Endodermal cell (in vitro differentiated cells): ENCODE data around the gene PDGFC. TPM values are rescaled to one million over a fixed set of nuclear protein-coding genes. Genes with fewer than 3 reads are reported as not detected.

Source experiments
- DNase-seq: peaks from one replicate; pipeline ENCODE4 v3.0.0-alpha.2; 2017
- H3K27ac ChIP-seq: 2 replicates; pipeline ENCODE4 v1.5.1; 2013; ENCODE audit warnings: mild to moderate bottlenecking, low read depth, low read length, moderate library complexity
- H3K27me3 ChIP-seq: 2 replicates; pipeline ENCODE4 v1.6.1; 2013; ENCODE audit warnings: mild to moderate bottlenecking, low read length, moderate library complexity; ENCODE audit not compliant: insufficient read depth, control insufficient read depth, poor library complexity, severe bottlenecking
- H3K36me3 ChIP-seq: 2 replicates; pipeline ENCODE4 v1.7.0; 2013; ENCODE audit warnings: mild to moderate bottlenecking, low read length, moderate library complexity; ENCODE audit not compliant: control insufficient read depth, insufficient read depth
- H3K4me1 ChIP-seq: one replicate; pipeline ENCODE4 v1.7.0; 2013; ENCODE audit warnings: low read length; ENCODE audit not compliant: control insufficient read depth, insufficient read depth
- H3K4me3 ChIP-seq: 2 replicates; pipeline ENCODE4 v1.5.1; 2013; ENCODE audit warnings: mild to moderate bottlenecking, low read length, moderate library complexity
- H3K9ac ChIP-seq: 2 replicates; pipeline ENCODE4 v1.6.1; 2013; ENCODE audit warnings: mild to moderate bottlenecking, low read length, moderate library complexity; ENCODE audit not compliant: poor library complexity, severe bottlenecking; ENCODE audit errors: extremely low read depth
- H3K9me3 ChIP-seq: 2 replicates; pipeline ENCODE4 v1.6.1; 2013; ENCODE audit warnings: mild to moderate bottlenecking, low read length, moderate library complexity; ENCODE audit not compliant: control insufficient read depth
- H3K27ac Mint-ChIP-seq: 2 replicates; pipeline ENCODE4 v1.8.0; 2020; ENCODE audit warnings: mixed read lengths
- H3K27me3 Mint-ChIP-seq: 2 replicates; pipeline ENCODE4 v1.8.0; 2021; ENCODE audit warnings: mild to moderate bottlenecking, mixed read lengths; ENCODE audit not compliant: insufficient read depth
- H3K36me3 Mint-ChIP-seq: 2 replicates; pipeline ENCODE4 v1.8.0; 2020; ENCODE audit warnings: low read depth, mixed read lengths
- H3K4me1 Mint-ChIP-seq: 2 replicates; pipeline ENCODE4 v1.8.0; 2020; ENCODE audit warnings: mixed read lengths
- H3K4me3 Mint-ChIP-seq: 2 replicates; pipeline ENCODE4 v1.8.0; 2020; ENCODE audit warnings: mild to moderate bottlenecking, moderate library complexity, mixed read lengths
- H3K9me3 Mint-ChIP-seq: 2 replicates; pipeline ENCODE4 v1.8.0; 2020; ENCODE audit warnings: mild to moderate bottlenecking, mixed read lengths
- CTCF ChIP-seq: fragments of 200-600 bp; sonication (generic); conservative IDR thresholded peaks from 2 replicates; pipeline ENCODE4 v1.5.0; 2021; ENCODE audit warnings: antibody characterized with exemption, mild to moderate bottlenecking
- WGBS, 2 experiments: methylation state at CpG; one replicate each; pipeline versions ENCODE4 v1.1.5 to v1.1.7; 2013; ENCODE audit warnings: missing lambda C conversion rate in 2 of 2, mixed read lengths in 1 of 2; ENCODE audit not compliant: insufficient coverage in 1 of 2, insufficient read length in 1 of 2; 5-methylcytosine and 5-hydroxymethylcytosine counted together
- total RNA-seq, 2 donors: library from RNA; stranded (reverse); fragmentation: NEBNext Ultra II Directional in 1 of 2; extraction: Animal tissue kit (Norgen Biotek cat#: 25700) in 1 of 2; gene quantifications; 2 replicates in 1 of 2; 3 replicates in 1 of 2; pipeline ENCODE4 v1.2.1, GENCODE V29; 2021

PDGFC gene
- total RNA-seq, 2 donors from 2014 or later, result 5.5 to 6.8 TPM

DNA sequence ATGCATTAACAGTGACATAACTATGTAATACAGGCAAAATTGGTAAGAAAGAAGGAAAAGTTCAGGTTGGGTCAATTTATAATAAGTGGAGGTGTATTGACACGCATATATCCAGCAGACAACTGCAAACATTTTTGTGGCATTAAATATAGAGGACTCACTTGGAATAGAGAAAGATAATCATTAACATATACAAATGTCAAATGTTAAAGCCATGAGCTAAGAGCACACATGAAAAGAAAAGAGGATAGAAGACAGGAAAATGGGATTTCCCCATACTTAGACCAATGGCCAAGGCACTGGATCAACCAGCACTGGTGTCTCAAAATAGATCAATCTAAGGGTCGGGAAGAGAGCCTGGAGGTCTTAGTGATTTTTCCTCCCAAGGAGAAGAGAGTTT lies 187.6 kb downstream of the PDGFC start:
- Histone ChIP-seq H3K27me3 (no peaks in the 10 kb centered on the region), H3K4me1 (no peaks in the 10 kb centered on the region), H3K36me3 (no peaks in the 10 kb centered on the region), H3K9ac (no peak overlapping the region), H3K27ac (no peak overlapping the region), H3K4me3 (no peak overlapping the region), H3K9me3 (no peaks in the 10 kb centered on the region)
- no peak for DNase-seq
- H3K27ac Mint-ChIP-seq, result no peak overlapping the region
- TF ChIP-seq CTCF, result no peak
- no peaks in the 10 kb centered on the region for H3K9me3 Mint-ChIP-seq
- H3K36me3 Mint-ChIP-seq, result no peaks in the 10 kb centered on the region
- WGBS, 2 experiments, result 93 to 100% methylated on average over 1 to 2 of the region's 2 CpGs
- H3K27me3 Mint-ChIP-seq, result no peaks in the 10 kb centered on the region
- no peak overlapping the region for H3K4me3 Mint-ChIP-seq
- peaks cover 3% of the 10 kb centered on the region for H3K4me1 Mint-ChIP-seq

DNA sequence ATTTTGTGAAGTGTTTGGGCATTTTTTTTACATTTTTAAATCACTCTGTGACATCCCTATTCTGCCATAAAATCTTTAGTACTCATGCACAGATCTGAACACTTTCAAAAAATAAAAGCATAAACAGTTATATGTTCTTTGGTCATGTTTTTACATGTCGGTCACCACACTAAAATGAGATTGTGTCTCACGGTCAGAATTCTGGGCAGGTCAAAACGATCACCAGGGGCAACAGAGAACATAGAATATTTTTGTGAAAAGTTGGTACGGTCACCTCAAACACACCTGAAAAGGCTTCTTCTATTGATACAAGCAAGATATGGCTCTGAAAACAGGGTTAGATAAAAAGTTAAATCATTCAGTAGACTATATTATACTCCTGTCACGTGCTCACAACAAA lies 189.1 kb downstream of the PDGFC start:
- no peak for TF ChIP-seq CTCF
- DNase-seq, result no peak
- 88% methylated on average over 5 of the region's 5 CpGs; no CpG with 5 or more reads in 1 of the 2 experiments for WGBS, 2 experiments
- Mint-ChIP-seq H3K27me3 (no peaks in the 10 kb centered on the region), H3K9me3 (no peaks in the 10 kb centered on the region), H3K36me3 (no peaks in the 10 kb centered on the region), H3K4me3 (no peak overlapping the region), H3K27ac (no peak overlapping the region), H3K4me1 (peaks cover 3% of the 10 kb centered on the region)
- H3K4me3 ChIP-seq, result no peak overlapping the region
- H3K4me1 ChIP-seq, result no peaks in the 10 kb centered on the region
- no peaks in the 10 kb centered on the region for H3K36me3 ChIP-seq
- no peak overlapping the region for H3K9ac ChIP-seq
- H3K9me3 ChIP-seq, result no peaks in the 10 kb centered on the region
- H3K27ac ChIP-seq, result no peak overlapping the region
- no peaks in the 10 kb centered on the region for H3K27me3 ChIP-seq

- H3K27ac Mint-ChIP-seq, result no peak overlapping the region
- no peaks in the 10 kb centered on the region for H3K36me3 ChIP-seq
- TF ChIP-seq CTCF, result no peak
- no peaks in the 10 kb centered on the region for H3K9me3 Mint-ChIP-seq
- H3K4me3 Mint-ChIP-seq, result no peak overlapping the region
- H3K4me1 ChIP-seq, result no peaks in the 10 kb centered on the region
- H3K27me3 ChIP-seq, result no peaks in the 10 kb centered on the region
- no peaks in the 10 kb centered on the region for H3K27me3 Mint-ChIP-seq
- WGBS, 2 experiments, result 97% methylated on average over 2 of the region's 2 CpGs; no CpG with 5 or more reads in 1 of the 2 experiments
- peaks cover 3% of the 10 kb centered on the region for H3K4me1 Mint-ChIP-seq
- H3K4me3 ChIP-seq, result no peak overlapping the region
- no peaks in the 10 kb centered on the region for H3K36me3 Mint-ChIP-seq
- no peak overlapping the region for H3K9ac ChIP-seq
- no peak for DNase-seq
- no peaks in the 10 kb centered on the region for H3K9me3 ChIP-seq
- no peak overlapping the region for H3K27ac ChIP-seq
Measured at GRCh38 chr4:156781852-156782251, 189.7 kb downstream of the PDGFC start.
